Ishikawa (cell line): ENCODE measurements around the gene TTF1.

Experiments
- CEBPB ChIP-seq: IDR thresholded peaks from 2 replicates; pipeline ENCODE4 v1.6.1; 2012
- REST ChIP-seq: IDR thresholded peaks from 2 replicates; pipeline ENCODE4 v1.6.1; 2012; ENCODE audit warnings: low read depth, mild to moderate bottlenecking
- TAF1 ChIP-seq: IDR thresholded peaks from 2 replicates; pipeline ENCODE4 v1.6.1; 2012; ENCODE audit warnings: low read depth, mild to moderate bottlenecking
- YY1 ChIP-seq: IDR thresholded peaks from 2 replicates; pipeline ENCODE4 v1.6.1; 2012; ENCODE audit warnings: low read depth
- TF ChIP-seq, protein P1 (sequence below): IDR thresholded peaks from 2 replicates; pipeline ENCODE4 v1.6.1; 2012

GRCh38 chr9:132346177-132346576 is 60.5 kb downstream of the TTF1 start:
- TF ChIP-seq, protein P1, sequence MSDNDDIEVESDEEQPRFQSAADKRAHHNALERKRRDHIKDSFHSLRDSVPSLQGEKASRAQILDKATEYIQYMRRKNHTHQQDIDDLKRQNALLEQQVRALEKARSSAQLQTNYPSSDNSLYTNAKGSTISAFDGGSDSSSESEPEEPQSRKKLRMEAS, result no peak
- TF ChIP-seq YY1 (no peak), TAF1 (no peak), CEBPB (no peak), REST (no peak)
